Measurements from ENCODE around the gene SRRM5.
"Not testable (repeated sequence)": the region's sequence is repeated elsewhere in the genome, so short reads cannot be mapped to it uniquely, and the experiment has no call there.

Gene SRRM5

DNA sequence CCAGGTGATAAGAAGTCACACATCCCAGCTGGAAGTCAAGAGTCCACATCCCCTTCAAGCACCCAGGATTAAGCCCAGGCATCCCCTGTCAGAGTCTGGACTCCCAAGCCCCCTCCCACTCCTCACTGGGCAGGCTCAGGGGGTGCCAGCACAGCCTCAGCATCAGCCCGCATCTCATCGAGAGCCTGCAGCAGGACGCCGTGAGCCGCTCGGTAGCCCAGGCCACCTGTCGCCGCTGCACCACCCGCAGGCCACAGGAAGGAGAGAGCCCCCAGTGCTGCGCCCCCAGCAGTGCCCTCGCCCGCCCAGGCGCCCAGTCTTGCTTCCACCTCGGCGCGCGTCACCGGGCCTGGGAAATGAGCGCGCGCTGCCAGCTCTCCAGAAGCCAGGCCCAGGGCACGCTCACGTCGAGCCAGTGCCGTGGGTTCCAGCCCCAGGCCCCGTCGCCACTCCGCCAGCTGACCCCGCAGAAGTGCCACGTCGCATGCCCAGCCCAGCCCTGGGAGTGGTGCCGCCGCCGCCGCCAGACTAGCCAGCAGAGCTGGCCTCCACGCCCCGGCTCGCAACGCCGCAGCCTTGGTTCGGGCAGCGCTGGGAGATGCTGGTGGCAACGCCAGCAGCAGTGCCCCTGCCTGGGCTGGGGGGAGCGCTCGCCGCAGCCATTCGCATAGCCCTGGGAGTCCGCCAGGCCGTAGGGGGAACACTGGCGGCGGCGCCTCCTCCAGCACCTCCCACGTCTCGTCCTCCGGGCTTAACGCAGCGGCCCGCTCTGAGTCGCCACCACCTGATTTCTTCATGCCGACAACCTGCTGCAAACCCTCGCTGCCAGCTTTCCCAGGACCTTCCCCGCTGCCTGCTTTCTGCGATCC is 19.8 kb upstream of the SRRM5 start:
- no peak for DNase-seq

DNA sequence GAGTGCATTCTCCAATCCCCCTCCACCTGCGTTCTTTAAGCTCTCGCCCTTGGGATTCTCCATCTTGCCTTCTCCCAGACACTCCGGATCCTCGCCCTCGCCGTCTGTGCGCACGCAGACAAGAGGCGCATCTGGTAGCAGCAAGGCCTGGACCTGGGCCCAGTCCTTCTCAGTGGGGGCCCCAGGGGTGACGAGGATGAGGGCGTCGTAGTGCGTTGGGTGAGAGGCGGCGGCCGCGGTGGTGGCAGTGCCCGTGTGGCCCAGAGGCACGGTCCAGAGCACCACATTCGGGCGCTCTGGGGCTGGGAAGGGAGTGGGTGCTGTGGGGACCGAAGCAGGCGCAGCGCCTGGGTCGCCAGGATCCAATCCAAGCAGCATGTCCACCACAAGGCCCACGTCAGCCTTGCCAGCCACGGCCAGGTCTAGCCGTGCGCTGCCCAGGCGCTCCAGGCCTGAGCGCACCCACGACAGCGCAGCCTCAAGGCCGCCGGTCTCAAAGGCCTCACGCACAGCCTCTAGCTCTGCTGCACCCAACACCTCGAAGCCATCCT is 19.0 kb upstream of the SRRM5 start:
- no peak for DNase-seq

DNA sequence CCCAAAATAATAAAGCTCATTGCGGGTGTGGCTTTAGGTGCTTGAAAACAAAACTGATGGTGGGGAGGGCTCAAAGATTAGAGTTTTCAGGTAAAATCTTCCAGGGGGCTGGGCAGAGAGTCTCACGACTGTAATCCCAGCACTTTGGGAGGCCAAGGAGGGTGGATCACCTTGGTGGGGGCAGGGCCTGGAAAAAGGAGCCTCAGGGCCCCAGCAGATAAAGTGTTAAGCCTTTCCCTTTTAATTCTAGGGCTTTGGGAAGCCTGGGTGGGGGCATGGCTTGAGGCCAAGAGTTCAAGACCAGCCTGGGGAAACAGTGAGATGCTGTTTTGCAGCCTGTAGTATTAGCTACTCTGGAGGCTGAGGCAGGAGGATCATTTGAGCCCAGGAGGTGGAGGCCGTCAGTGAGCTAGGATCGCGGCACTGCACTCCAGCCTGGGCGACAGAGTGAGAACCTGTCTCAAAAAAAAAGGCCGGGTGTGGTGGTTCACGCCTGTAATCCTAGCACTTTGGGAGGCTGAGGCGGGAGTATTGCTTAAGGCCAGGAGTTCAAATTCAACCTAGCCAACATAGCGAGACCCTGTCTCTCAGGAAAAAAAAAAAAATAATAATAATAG is 17.7 kb upstream of the SRRM5 start:
- DNase-seq, result no peak

DNA sequence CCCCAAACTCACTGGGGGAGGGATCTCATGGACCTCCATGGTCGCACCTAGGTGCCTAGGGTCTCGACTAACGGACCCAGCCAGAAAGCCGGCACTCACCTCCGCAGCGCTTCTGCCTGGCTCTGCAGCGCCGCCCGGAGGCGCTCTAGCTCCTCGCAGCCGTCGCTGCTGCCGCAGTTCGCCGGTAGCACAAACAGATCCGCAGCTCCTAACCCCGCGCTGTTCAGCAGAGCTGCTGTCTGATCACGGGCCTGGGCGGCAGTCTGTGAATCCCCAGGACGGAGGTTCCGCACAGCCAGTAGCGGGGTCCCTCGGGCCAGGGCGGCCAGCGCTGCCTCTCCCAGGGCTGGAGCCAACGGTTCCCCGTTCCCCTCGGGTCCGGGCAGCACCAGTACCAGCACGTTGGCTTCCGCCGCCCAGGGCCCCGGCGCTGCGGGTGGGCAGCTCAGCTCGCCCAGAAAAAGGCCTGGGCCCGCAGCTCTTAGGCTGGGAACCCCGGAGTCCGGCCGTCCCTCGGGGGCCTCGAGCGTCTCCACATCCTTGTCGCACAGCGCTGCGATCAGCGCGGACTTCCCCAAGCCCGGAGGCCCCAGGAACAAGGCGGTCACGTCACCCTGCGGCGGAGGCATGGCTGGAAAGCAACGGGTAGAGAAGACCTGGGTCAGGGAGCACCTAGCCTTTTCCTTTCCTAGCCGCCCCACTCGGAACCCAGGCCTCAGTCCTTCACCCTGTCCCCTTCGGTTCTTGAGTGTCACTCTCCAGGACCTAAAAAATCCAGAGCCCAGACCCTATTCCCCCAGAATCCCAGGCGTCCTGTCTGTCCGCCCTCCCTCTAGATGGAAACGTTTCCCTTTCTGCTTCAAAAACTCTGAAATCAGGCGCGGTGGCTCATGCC is 16.9 kb upstream of the SRRM5 start:
- peak; percentile 22 to 61 (median 42) for DNase-seq

DNA sequence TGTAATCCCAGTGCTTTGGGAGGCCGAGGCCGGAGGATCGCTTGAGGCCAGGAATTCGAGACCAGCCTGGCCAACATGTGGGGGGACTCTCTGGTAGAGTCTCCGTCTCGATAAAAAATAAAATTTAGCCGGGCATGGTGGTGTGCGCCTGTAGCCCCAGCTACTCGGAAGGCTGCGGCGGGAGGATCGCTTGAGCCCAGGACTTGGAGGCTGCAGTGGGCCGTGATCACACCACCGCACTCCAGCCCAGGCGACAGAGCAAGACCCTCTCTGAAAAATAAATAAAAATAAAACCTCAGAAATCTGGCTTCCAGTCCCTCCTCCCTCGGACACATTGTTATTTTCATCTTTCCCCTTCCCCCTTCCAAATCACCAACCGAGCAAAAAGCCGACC is 16.3 kb upstream of the SRRM5 start:
- no peak for DNase-seq

DNA sequence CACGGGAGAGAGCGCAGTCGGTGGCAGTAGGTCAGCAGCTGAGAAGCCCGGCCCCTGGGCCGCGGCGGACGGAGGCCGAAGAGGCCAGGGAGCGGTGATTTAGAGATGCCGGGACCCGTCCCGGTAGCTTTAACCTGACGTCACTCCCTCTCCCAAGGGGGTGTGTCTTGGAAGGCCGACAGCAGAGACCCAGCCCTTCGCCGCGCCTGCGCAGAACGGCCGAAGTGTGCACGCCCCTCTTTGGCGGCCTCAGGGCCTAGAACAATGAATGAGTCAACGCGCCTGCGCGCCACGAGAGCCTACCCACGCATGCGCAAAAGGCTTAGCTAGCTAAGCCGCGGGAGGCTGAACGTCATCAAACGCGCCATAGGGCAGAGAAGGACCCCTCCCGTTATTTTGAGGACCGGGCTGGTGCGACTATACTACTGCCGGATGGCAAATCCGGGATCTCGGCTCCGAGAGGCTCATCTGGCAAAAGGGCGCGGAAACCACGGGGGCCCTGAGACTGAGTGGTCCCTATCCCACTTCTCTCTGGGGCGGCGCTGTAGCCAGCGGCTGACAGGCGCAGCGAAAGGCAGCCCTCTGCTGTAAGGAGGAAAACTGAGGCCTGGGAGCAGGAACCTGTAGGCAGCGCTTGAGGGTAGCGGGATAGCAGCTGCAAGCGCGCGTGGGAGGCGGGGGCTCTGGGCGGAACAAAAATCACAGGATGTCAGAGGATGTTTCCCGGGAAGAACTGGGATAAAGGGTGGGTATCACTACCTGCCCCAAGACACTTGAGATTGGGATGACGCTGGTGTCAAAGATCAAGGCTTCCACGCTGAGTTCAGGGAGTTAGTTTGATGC is 15.7 kb upstream of the SRRM5 start, which contains the start of the genes IRGQ and ZNF576:
Gene IRGQ, minus strand, starts transcription at position 136 of the 843 bp plus-strand sequence. CDS start 796 bp downstream, outside the sequence.
Gene ZNF576, plus strand, starts transcription at position 597 of the 843 bp plus-strand sequence. CDS start 514 bp downstream, outside the sequence.
- peak; percentile 99 to 100 (median 100) for DNase-seq

DNA sequence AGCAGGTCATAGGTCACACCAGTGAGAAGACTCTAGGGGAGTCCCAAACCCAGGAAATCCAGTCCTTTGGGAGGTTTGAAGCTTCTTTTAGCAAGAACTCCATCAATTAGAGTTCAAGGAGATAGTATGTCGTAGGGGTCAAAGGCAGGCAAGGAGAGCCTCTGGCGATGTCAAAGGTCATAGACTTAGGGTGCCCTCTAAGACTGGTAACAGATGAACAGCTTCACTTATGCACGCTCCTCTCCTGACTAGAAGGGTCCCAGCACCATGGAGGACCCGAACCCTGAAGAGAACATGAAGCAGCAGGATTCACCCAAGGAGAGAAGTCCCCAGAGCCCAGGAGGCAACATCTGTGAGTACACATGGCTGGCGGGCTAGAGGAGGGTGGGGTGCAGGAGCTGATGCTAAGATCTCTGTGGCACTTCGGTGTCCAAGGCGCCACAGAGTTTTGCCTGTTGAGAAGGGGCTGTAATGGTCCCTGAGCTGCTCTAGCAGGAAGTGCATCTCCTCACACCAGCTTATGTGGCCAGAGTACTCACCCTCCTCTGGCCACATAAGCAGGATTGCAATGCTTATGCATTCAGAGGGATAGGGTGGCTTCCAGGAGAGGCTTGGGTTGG is 14.9 kb upstream of the SRRM5 start:
- no peak for DNase-seq

DNA sequence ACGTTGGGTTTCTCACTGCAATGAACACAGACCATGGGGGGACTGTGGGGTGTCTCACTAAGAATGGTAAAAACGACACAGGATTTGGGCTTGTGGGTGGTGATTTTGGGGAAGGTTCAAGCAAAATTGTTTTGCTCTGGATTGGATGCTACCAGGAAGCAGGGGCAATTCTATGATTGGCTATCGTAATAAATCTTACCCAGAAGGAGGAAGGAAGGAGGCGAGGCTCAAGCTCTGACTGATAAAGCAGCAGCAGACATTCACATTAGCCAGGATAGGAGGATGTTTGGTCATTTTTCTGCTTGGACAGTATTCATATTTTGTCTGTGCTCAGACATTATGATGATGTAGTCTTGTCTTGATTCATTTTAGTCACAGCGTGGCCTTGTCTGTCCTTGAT is 14.0 kb upstream of the SRRM5 start:
- no peak for DNase-seq

DNA sequence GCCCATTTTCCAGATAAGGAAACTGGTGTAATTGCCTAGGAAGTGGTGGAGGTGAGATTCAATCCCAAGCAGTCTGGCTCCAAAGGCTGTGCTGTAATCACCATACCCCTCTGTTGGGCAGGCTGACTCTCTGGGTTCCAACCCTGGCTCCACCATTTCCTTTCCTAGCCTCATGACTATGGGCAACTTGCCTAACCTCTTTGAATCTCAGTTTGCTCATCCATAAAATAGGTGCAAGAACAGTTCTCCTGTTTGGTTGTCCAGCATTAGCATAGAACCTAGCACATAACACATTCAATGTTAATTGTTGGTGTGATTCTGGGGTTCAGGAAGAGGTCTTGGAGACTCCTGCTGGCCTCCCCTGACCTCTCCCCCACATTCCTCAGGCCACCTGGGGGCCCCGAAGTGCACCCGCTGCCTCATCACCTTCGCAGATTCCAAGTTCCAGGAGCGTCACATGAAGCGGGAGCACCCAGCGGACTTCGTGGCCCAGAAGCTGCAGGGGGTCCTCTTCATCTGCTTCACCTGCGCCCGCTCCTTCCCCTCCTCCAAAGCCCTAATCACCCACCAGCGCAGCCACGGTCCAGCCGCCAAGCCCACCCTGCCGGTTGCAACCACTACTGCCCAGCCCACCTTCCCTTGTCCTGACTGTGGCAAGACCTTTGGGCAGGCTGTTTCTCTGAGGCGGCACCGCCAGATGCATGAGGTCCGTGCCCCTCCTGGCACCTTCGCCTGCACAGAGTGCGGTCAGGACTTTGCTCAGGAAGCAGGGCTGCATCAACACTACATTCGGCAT is 13.2 kb upstream of the SRRM5 start:
- DNase-seq, result no peak

DNA sequence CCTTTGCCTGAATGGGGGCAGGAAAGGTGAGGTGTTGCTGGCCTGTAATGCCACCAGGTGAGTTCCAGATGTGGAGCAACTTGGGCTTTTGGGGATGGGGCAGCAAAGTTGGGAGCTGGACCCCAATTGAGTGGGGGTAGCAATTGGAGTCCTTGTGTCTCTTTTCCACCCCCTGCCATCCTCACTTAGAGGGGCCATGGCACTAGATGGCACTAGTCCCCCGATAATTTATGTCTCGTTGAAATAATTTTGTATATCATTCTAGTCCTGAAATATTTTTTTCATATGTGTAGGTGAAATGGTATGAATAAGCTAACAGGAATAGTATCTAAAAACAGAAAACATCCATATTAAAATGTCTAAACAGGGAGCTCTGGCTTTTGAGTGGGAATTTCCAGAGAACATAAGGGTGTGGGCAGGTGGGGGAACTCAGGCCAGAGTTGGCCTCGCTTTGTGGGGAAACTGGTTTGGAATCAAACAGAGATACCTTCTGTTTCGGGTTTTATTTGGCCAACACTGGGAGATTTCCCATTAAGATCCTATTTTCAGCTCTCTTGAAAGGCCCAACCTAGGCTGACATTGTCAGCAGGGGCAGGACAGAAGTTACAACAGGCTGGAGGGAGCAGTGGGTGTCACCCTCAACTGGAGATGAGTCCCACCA is 12.1 kb upstream of the SRRM5 start:
- DNase-seq, result no peak

DNA sequence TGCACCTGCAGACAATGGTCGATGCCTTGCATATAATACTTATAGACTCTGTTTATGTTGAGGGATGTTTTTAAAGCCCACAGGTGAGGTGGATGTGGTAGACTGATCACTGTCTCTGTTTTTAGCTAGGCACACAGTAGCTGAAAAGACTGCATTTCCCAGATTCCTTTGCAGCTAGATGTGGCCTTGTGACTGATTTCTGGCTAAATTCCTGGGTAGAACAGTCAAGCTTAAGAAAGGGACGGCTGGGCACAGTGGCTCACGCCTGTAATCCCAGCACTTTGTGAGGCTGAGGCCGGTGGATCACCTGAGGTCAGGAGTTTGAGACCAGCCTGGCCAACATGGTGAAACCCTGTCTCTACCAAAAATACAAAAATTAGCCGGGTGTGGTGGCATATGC is 11.6 kb upstream of the SRRM5 start:
- not testable (repeated sequence) for DNase-seq

DNA sequence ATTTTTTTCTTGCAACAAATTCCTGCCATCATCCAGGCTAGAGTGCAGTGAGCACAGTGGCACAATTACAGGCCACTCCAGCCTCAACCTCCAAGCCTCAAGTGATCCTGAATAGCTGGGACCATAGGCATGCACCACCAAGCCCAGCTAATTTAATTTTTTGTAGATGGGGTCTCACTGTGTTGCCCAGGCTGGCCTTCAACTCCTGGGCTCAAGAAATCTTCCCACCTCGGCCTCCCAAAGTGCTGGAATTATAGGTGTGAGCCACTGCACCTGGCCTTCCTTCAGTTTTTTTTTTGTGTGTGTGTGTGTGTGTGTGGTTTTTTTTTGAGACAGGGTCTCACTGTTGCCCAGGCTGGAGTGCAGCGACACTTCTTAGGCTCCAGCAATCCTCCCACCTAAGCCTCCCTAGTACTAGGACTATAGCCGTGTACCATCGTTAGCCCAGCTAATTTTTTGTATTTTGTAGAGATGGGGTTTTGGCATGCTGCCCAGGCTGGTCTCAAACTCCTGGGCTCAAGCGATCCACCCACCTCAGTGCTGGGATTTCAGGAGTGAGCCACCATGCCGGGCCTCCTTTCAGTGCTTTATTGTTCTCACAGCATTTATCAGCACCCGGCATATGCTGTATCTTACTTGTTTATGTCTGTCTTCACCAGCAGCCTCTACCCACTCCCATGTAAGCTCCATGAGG is 5.9 kb upstream of the SRRM5 start:
- no peak for DNase-seq

DNA sequence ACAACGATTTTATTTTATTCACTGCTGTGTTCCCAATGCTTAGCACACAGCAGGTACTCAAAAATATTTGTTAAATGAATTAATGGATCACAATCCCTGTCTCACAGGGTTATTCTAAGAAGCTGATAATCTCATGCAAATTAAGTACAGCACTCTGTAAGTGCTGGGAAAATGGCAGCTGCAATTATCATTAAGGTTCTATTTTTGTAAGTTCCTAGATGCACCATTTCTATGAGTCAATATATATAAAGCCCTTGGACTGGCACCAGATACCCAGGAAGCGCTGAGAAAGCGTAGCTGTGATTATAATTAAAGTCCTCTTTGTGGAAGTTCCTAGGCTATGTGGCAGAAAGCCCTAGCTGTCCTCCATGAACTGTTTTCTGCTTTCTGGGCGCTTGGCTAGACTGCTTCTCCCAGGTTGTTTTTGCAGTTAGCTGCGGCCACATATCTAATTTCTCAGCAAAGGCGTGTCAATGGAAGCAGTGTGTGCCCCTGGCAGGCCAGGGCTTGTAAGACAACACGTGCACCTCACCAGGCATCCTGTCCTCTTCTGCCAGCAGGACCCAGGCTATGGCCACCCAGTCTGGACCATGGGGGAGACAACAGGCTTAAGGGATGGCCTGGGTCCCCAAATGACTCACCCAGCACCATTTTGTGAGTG is 5.2 kb upstream of the SRRM5 start:
- no peak for DNase-seq

DNA sequence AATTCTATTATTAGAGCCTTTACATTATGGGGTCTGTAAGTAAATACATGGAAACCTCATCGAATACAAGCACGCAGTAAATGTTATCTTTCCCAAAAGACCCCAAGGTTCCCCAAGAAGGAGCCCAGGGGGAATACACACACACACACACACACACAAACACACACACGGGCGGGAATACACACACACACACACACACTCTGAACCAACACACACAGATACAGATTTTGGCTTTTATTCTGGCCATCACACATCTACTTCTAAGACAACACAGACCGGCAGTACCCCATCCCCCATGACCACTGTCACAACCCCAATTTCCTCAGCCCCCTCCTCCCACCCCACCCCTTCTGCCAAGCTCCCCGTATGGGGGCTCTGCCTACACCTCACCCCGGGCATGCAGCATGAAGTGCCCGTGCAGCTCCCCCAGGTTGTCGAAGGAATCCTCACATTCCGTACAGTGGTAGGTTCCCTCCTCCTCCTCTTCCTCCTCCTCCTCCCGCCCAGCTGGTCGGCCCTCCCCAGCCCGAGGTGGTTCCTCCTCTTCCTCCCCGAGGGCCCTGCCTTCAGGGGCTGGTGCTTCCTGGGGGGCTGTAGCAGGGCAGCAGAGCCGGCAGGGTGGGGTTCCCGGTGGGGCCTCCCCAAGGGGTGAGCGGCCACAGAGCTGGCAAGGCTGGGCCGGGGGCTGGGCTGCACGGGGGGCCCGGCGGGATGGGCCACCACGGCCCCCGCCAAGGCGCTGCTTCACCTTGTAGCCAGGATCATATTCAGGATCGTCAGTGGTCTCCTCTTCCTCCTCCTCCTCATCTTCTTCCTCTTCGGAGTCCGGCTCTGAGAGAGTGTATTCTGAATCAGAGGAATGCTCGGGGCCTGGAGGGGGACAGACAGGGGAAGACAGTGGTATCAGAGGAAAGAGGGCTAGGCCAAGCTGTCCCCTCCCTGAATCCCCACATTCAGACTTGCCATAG is 4.4 kb upstream of the SRRM5 start:
- no peak for DNase-seq

DNA sequence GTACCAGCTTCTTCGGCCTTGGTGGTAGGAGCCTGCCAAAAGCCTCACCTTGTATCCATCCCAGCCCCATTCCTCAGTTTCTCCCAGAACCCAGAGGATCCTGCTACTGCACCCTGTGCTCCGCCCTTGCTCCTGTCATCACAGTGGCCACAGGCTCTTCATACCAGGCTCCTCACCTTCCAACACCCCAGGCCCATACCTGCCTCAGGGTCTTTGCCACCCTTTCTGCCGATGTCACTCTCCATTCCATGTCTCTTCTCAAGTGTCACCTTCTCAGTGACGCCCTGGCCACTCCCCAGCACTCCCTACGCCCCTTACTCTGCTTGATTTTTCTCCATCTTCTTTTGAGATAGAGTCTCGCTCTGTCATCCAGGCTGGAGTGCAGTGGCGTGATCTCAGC is 2.0 kb upstream of the SRRM5 start:
- DNase-seq, result no peak

DNA sequence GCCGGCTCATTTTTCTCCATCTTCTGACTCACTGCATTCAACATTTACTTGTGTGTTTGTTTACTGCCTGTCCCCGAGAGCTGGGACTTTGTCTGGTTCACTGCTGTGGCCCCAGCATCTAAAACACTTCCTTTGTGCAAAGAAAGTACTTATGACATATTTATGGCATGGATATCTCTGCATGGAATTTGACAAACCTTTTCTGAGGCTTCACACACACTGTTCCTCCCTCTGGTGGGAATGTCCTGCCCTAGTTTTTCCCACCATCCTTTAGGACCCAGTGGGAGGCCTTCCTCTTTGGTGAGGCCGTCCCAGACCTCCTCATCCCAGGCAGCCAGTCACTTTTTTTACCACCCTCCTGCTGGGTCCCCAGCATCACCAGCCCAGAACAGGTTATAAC is 1.4 kb upstream of the SRRM5 start:
- no peak for DNase-seq

DNA sequence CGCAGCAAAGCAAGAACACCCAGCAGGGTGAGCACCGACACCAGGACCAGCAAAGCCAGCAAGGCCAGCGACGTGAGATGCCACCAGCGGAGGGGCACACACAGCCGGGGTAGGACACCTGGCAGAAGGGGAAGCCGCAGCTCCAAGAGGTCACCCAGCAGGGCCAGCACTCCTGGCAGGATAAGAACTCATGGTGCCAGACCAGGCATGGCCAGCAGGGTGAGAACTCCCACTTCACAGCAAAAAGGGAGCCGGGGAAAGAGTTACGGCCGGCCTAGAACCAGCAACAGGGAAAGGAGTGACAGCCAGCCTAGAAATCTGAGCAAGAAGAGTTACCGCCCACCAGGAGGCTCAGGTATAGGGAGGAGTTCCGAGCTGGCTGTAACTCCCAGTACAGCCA is 486 bp downstream of the SRRM5 start:
- DNase-seq, result no peak

DNA sequence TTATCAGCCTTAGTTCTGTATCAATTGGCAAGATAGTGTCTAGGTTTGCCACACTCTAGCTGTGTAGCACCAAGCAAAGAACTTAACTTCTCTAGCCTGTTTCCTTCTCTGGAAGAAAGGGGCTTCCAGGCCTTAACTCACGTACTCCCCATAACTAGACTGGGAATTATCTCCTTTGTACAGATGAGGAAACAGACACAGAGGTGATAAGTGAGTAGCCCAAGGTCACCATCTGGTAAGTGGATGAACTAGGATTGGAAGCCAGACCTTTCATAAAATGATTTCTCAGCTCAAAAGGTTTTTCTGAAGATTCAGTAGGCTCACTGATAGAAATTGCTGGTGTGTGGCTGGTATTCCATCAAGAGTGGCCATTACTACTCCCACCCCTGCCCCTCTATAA is 4.4 kb downstream of the SRRM5 start:
- DNase-seq, result no peak

All from activated naive CD4-positive, alpha-beta T cell (primary cell).